Liver (tissue), 9 donors: Measurements from ENCODE around the gene SIRT7. TPM values are rescaled to one million over a fixed set of nuclear protein-coding genes. Genes with fewer than 3 reads are reported as not detected.

Experiments used
- DNase-seq: peaks from one replicate; pipeline ENCODE4 v3.0.0-alpha.2; 2017; ENCODE audit warnings: low spot score
- H3K27ac ChIP-seq, 2 donors: one replicate each; pipeline ENCODE4 v1.7.0; 2013; ENCODE audit warnings: inconsistent platforms in 2 of 2, low read length in 2 of 2, control low read depth in 1 of 2, low read depth in 1 of 2, mild to moderate bottlenecking in 1 of 2
- H3K27me3 ChIP-seq, 4 donors: one replicate each; pipeline versions ENCODE4 v1.6.1 to v1.7.0; 2013; ENCODE audit warnings: low read length in 3 of 4, inconsistent platforms in 1 of 4, mild to moderate bottlenecking in 1 of 4, moderate library complexity in 1 of 4; ENCODE audit not compliant: control insufficient read depth in 4 of 4, insufficient read depth in 4 of 4
- H3K36me3 ChIP-seq, 4 donors: one replicate each; pipeline versions ENCODE4 v1.6.1 to v1.7.0; 2013; ENCODE audit warnings: low read length in 3 of 4, mild to moderate bottlenecking in 3 of 4, low read depth in 1 of 4, moderate library complexity in 1 of 4; ENCODE audit not compliant: control insufficient read depth in 4 of 4, insufficient read depth in 3 of 4
- H3K4me1 ChIP-seq, 4 donors: one replicate each; pipeline versions ENCODE4 v1.6.1 to v1.7.0; 2013; ENCODE audit warnings: low read length in 3 of 4, mild to moderate bottlenecking in 3 of 4, moderate library complexity in 1 of 4; ENCODE audit not compliant: control insufficient read depth in 4 of 4, insufficient read depth in 4 of 4
- H3K4me3 ChIP-seq, 3 donors: one replicate each; pipeline versions ENCODE4 v1.6.1 to v1.7.0; 2013; ENCODE audit warnings: low read length in 3 of 3, control low read depth in 1 of 3, low read depth in 1 of 3, mild to moderate bottlenecking in 1 of 3
- H3K9ac ChIP-seq, 2 donors: one replicate each; pipeline ENCODE4 v1.7.0; 2013; ENCODE audit warnings: low read length in 2 of 2, mild to moderate bottlenecking in 2 of 2, moderate library complexity in 2 of 2, control low read depth in 1 of 2, low read depth in 1 of 2
- H3K9me3 ChIP-seq, 4 donors: one replicate each; pipeline versions ENCODE4 v1.6.1 to v1.7.0; 2013; ENCODE audit warnings: low read length in 3 of 4; ENCODE audit not compliant: control insufficient read depth in 4 of 4
- EGR1 ChIP-seq, 2 donors: IDR thresholded peaks; 2 replicates each; pipeline ENCODE4 v1.6.1; 2016 to 2018; ENCODE audit warnings: antibody characterized with exemption in 2 of 2, low read depth in 2 of 2
- FOXA1 ChIP-seq: IDR thresholded peaks from 2 replicates; pipeline ENCODE4 v1.6.1; 2016; ENCODE audit warnings: antibody characterized with exemption
- FOXA2 ChIP-seq: IDR thresholded peaks from 2 replicates; pipeline ENCODE4 v1.6.1; 2016; ENCODE audit warnings: antibody characterized with exemption
- GABPA ChIP-seq, 2 donors: IDR thresholded peaks in 1 of 2; conservative IDR thresholded peaks in 1 of 2; 2 replicates each; pipeline ENCODE4 v1.6.1; 2016; ENCODE audit warnings: antibody characterized with exemption in 2 of 2, mild to moderate bottlenecking in 1 of 2, moderate library complexity in 1 of 2
- HNF4A ChIP-seq, 2 donors: conservative IDR thresholded peaks; 2 replicates each; pipeline ENCODE4 v1.6.1; 2016; ENCODE audit warnings: antibody characterized with exemption in 2 of 2, mild to moderate bottlenecking in 2 of 2
- HNF4G ChIP-seq: IDR thresholded peaks from 2 replicates; pipeline ENCODE4 v1.6.1; 2016; ENCODE audit warnings: antibody characterized with exemption
- NR2F2 ChIP-seq: IDR thresholded peaks from 2 replicates; pipeline ENCODE4 v1.6.1; 2016; ENCODE audit warnings: antibody characterized with exemption
- RAD21 ChIP-seq, 2 donors: IDR thresholded peaks; 2 replicates each; pipeline ENCODE4 v1.6.1; 2016; ENCODE audit warnings: antibody characterized with exemption in 2 of 2, mild to moderate bottlenecking in 2 of 2
- RXRA ChIP-seq, 2 donors: IDR thresholded peaks; 2 replicates each; pipeline ENCODE4 v1.6.1; 2017 to 2018; ENCODE audit warnings: antibody characterized with exemption in 2 of 2, mild to moderate bottlenecking in 1 of 2
- SP1 ChIP-seq: IDR thresholded peaks from 2 replicates; pipeline ENCODE4 v1.6.1; 2018; ENCODE audit warnings: antibody characterized with exemption, mild to moderate bottlenecking
- TAF1 ChIP-seq: conservative IDR thresholded peaks from 2 replicates; pipeline ENCODE4 v1.6.1; 2016; ENCODE audit warnings: antibody characterized with exemption, mild to moderate bottlenecking
- YY1 ChIP-seq: IDR thresholded peaks from 2 replicates; pipeline ENCODE4 v1.6.1; 2016; ENCODE audit warnings: antibody characterized with exemption, mild to moderate bottlenecking
- WGBS: extraction: QIAGEN DNeasy Blood & Tissue Kit; methylation state at CpG from one replicate; pipeline ENCODE4 v1.1.7; 2013; 5-methylcytosine and 5-hydroxymethylcytosine counted together
- polyA plus RNA-seq, 2 donors: library from polyadenylated mRNA; stranded (reverse) in 1 of 2; unstranded in 1 of 2; fragments of 200-250 nt in 1 of 2; fragments of >200 nt in 1 of 2; fragmentation: Nextera tagmentation in 1 of 2; extraction: Ambion mirVana in 1 of 2; gene quantifications; one replicate each; pipeline versions ENCODE4 v1.2.1 to v1.2.3, GENCODE V29; 2013 to 2015
- total RNA-seq, 2 donors: library from RNA; depleted of rRNA; stranded (reverse); fragments of >200 nt; gene quantifications; one replicate each; pipeline ENCODE4 v1.2.3, GENCODE V29; 2014
- TF ChIP-seq, protein P1 (sequence below): IDR thresholded peaks from 2 replicates; pipeline ENCODE4 v1.6.1; 2016; ENCODE audit warnings: antibody characterized with exemption
- TF ChIP-seq, protein P2 (sequence below): fragments of 150-350 bp; IDR thresholded peaks from 2 replicates; pipeline ENCODE4 v1.5.1; 2017; ENCODE audit warnings: improper control_type of control experiment, low read depth, low read length; ENCODE audit not compliant: missing input control
- TF ChIP-seq, protein P3 (sequence below): IDR thresholded peaks from 2 replicates; pipeline ENCODE4 v1.6.1; 2016; ENCODE audit warnings: antibody characterized with exemption, mild to moderate bottlenecking
- TF ChIP-seq, protein P4 (sequence below): IDR thresholded peaks from 2 replicates; pipeline ENCODE4 v1.6.1; 2016; ENCODE audit warnings: antibody characterized with exemption
- TF ChIP-seq, protein P5 (sequence below): IDR thresholded peaks from 2 replicates; pipeline ENCODE4 v1.6.1; 2016; ENCODE audit warnings: antibody characterized with exemption
- donor health status: healthy.
- donor health status: healthy.
- donor health status: healthy.
- donor health status: healthy.
- donor health status: healthy.

The SIRT7 gene
- total and polyA plus RNA-seq, 4 donors: 7.1 to 16.5 (median 11.5) TPM

DNA sequence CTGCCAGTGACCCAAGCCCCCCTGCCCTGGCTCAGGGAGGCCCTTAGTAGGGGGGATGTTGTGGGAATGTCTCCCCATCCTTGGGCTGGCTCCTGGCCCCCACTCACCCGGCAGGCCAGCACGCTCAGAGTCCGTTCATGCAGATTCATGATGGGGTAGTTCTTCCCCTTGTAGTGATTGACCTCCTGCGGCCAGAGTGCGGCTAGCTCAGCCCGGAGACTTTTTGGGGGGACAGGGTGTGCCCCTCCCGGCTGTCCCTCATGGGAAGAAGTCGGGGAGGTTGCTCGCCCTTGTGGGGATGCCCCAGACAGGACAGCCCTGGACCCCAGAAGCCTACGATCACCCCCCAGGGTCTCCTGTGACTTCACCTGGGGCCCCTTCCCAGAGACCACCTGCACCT, 12.0 kb downstream of the SIRT7 start:
- no peak for TF ChIP-seq FOXA1
- TF ChIP-seq, protein P1, sequence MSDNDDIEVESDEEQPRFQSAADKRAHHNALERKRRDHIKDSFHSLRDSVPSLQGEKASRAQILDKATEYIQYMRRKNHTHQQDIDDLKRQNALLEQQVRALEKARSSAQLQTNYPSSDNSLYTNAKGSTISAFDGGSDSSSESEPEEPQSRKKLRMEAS: no peak
- TF ChIP-seq GABPA (IDR thresholded peaks at IDR 0.05 in 1 of 2, conservative IDR thresholded peaks at IDR 0.05 in 1 of 2): no peak
- no peak for TF ChIP-seq RXRA (IDR thresholded peaks at IDR 0.05)
- no peak for TF ChIP-seq HNF4G
- no peak for TF ChIP-seq HNF4A (conservative IDR thresholded peaks at IDR 0.05)
- TF ChIP-seq EGR1 (IDR thresholded peaks at IDR 0.05; ENCODE audit: low read depth in 2 of 2): no peak
- TF ChIP-seq, protein P2, sequence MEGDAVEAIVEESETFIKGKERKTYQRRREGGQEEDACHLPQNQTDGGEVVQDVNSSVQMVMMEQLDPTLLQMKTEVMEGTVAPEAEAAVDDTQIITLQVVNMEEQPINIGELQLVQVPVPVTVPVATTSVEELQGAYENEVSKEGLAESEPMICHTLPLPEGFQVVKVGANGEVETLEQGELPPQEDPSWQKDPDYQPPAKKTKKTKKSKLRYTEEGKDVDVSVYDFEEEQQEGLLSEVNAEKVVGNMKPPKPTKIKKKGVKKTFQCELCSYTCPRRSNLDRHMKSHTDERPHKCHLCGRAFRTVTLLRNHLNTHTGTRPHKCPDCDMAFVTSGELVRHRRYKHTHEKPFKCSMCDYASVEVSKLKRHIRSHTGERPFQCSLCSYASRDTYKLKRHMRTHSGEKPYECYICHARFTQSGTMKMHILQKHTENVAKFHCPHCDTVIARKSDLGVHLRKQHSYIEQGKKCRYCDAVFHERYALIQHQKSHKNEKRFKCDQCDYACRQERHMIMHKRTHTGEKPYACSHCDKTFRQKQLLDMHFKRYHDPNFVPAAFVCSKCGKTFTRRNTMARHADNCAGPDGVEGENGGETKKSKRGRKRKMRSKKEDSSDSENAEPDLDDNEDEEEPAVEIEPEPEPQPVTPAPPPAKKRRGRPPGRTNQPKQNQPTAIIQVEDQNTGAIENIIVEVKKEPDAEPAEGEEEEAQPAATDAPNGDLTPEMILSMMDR: no peak
- TF ChIP-seq, protein P3, sequence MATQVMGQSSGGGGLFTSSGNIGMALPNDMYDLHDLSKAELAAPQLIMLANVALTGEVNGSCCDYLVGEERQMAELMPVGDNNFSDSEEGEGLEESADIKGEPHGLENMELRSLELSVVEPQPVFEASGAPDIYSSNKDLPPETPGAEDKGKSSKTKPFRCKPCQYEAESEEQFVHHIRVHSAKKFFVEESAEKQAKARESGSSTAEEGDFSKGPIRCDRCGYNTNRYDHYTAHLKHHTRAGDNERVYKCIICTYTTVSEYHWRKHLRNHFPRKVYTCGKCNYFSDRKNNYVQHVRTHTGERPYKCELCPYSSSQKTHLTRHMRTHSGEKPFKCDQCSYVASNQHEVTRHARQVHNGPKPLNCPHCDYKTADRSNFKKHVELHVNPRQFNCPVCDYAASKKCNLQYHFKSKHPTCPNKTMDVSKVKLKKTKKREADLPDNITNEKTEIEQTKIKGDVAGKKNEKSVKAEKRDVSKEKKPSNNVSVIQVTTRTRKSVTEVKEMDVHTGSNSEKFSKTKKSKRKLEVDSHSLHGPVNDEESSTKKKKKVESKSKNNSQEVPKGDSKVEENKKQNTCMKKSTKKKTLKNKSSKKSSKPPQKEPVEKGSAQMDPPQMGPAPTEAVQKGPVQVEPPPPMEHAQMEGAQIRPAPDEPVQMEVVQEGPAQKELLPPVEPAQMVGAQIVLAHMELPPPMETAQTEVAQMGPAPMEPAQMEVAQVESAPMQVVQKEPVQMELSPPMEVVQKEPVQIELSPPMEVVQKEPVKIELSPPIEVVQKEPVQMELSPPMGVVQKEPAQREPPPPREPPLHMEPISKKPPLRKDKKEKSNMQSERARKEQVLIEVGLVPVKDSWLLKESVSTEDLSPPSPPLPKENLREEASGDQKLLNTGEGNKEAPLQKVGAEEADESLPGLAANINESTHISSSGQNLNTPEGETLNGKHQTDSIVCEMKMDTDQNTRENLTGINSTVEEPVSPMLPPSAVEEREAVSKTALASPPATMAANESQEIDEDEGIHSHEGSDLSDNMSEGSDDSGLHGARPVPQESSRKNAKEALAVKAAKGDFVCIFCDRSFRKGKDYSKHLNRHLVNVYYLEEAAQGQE: no peak
- no peak for TF ChIP-seq NR2F2
- TF ChIP-seq TAF1: no peak
- TF ChIP-seq, protein P4, sequence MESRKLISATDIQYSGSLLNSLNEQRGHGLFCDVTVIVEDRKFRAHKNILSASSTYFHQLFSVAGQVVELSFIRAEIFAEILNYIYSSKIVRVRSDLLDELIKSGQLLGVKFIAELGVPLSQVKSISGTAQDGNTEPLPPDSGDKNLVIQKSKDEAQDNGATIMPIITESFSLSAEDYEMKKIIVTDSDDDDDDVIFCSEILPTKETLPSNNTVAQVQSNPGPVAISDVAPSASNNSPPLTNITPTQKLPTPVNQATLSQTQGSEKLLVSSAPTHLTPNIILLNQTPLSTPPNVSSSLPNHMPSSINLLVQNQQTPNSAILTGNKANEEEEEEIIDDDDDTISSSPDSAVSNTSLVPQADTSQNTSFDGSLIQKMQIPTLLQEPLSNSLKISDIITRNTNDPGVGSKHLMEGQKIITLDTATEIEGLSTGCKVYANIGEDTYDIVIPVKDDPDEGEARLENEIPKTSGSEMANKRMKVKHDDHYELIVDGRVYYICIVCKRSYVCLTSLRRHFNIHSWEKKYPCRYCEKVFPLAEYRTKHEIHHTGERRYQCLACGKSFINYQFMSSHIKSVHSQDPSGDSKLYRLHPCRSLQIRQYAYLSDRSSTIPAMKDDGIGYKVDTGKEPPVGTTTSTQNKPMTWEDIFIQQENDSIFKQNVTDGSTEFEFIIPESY: no peak
- no peak for TF ChIP-seq RAD21 (IDR thresholded peaks at IDR 0.05)
- no peak for TF ChIP-seq FOXA2
- no peak for TF ChIP-seq YY1
- TF ChIP-seq SP1: no peak
- TF ChIP-seq, protein P5, sequence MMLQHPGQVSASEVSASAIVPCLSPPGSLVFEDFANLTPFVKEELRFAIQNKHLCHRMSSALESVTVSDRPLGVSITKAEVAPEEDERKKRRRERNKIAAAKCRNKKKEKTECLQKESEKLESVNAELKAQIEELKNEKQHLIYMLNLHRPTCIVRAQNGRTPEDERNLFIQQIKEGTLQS: no peak
- peaks cover 0 to 36% (median 19%) of the 10 kb centered on the region in 4 donors for H3K36me3 ChIP-seq
- H3K9ac ChIP-seq: no peak overlapping the region
- no peak for DNase-seq
- H3K27ac ChIP-seq: no peak overlapping the region
- peaks cover 7 to 48% (median 25%) of the 10 kb centered on the region in 4 donors for H3K4me1 ChIP-seq
- no peaks in the 10 kb centered on the region for H3K9me3 ChIP-seq
- WGBS: 96% methylated on average over 10 of the region's 10 CpGs
- no peak overlapping the region for H3K4me3 ChIP-seq
- no peaks in the 10 kb centered on the region for H3K27me3 ChIP-seq
